C4-2B (cell line): ENCODE results near the gene HOXD4.
A peak's percentile ranks its signal among the peaks of the same experiment; 100 is the strongest.

Experiments used
- H3K27ac ChIP-seq: fragments of 450-650 bp; 2 replicates; pipeline ENCODE4 v1.5.1; 2017
- ZFX ChIP-seq: fragments of 450-650 bp; IDR thresholded peaks from 2 replicates; pipeline ENCODE4 v1.6.1; 2017
- TF ChIP-seq, protein P1 (sequence below): fragments of 450-650 bp; conservative IDR thresholded peaks from 2 replicates; pipeline ENCODE4 v1.5.1; 2017; ENCODE audit warnings: mild to moderate bottlenecking

The HOXD4 gene

DNA sequence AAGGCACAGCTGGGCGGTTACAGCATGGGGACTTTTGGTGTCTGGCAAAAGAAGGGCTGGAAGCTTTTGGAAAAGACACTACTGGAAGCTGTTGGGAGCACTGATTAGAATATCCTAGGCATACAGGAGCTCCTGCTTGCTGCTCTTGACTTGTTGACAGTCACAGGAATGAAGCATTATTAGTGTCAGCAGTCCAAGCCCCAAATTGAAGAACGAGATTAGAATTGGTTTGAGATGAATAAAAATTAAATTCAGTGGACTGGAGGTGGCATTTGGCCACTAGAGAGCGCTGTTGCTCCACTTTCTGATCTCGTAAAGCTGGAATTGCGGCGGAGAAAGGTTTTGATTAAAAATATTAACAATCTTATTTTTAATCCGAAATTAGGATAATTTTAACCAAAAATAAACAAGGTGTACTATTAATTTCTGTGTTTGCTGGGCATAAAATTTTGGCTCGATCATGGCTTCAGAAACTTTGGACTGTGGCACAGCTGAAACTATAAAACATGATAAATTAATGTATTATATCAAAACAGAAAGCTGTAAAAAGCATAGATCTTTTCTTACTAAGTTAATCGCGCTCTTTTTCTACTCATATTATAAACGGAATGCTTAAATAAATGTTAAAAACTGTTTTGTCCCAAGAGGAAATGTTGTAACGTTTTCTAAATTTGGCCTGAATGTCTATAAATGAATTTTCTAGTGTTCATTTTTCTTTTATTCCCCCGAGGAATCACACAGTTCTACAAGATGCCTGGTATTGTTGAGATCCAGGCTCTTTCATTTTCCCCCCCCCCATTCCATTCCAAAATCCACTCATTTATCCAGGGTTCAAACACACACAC, 24.2 kb upstream of the HOXD4 start:
- no peak for TF ChIP-seq ZFX
- TF ChIP-seq, protein P1, sequence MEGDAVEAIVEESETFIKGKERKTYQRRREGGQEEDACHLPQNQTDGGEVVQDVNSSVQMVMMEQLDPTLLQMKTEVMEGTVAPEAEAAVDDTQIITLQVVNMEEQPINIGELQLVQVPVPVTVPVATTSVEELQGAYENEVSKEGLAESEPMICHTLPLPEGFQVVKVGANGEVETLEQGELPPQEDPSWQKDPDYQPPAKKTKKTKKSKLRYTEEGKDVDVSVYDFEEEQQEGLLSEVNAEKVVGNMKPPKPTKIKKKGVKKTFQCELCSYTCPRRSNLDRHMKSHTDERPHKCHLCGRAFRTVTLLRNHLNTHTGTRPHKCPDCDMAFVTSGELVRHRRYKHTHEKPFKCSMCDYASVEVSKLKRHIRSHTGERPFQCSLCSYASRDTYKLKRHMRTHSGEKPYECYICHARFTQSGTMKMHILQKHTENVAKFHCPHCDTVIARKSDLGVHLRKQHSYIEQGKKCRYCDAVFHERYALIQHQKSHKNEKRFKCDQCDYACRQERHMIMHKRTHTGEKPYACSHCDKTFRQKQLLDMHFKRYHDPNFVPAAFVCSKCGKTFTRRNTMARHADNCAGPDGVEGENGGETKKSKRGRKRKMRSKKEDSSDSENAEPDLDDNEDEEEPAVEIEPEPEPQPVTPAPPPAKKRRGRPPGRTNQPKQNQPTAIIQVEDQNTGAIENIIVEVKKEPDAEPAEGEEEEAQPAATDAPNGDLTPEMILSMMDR: peak; percentile 87
- H3K27ac ChIP-seq: no peak overlapping the region

DNA sequence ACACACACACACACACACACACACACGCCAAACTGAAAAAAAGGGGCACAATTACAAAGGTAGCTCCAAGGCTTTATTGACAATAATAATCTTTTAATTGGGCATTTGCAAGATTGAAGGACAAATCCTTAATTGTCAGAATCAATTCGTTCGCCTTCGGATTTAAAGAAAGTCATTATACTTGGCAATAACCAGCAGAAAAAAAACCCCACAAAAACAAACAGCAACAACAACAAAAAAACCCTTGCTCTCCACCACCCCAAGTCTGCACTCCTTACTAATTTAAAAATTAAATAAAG, 23.6 kb upstream of the HOXD4 start:
- no peak overlapping the region for H3K27ac ChIP-seq
- TF ChIP-seq, protein P1: no peak
- no peak for TF ChIP-seq ZFX

DNA sequence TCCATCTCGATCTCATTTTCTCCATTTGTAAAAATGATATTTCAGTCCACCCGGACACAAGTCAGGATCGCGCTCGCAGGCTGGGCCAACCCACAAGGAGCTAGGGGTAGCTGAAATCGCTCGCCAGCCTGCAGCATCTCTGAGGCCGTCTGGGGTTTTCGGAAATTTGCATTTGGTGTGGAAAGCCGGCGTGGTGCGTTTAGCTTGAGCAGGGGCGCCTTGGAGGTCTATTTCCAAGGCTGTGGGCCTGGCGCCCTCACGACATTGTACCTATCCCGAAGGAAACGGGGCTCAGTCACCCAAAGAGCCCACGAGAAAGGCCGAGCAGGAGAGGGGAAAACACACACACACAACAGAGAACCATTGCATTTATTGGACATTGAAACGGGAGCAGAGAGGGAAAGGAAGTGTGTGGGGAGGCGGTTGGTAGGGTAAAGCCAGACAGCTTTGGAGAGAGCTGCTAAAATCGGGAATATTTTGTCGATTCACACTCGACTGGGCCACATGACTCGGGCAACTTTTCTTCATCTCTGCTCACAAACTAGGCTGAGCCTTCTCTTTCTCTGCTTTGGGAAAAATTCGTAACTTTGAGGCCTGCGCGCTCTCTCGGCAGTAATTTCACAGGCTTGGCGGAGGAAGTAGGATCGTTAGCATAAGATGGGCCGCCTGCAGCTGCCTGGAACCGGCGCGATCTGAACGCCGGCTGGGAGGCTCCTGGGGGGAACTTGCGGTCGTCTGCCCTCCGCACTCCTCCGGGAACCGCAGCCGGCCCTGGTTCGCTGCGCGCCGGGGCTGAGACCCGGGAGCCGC, 23.0 kb upstream of the HOXD4 start:
- TF ChIP-seq ZFX: no peak
- TF ChIP-seq, protein P1: no peak
- H3K27ac ChIP-seq: no peak overlapping the region

DNA sequence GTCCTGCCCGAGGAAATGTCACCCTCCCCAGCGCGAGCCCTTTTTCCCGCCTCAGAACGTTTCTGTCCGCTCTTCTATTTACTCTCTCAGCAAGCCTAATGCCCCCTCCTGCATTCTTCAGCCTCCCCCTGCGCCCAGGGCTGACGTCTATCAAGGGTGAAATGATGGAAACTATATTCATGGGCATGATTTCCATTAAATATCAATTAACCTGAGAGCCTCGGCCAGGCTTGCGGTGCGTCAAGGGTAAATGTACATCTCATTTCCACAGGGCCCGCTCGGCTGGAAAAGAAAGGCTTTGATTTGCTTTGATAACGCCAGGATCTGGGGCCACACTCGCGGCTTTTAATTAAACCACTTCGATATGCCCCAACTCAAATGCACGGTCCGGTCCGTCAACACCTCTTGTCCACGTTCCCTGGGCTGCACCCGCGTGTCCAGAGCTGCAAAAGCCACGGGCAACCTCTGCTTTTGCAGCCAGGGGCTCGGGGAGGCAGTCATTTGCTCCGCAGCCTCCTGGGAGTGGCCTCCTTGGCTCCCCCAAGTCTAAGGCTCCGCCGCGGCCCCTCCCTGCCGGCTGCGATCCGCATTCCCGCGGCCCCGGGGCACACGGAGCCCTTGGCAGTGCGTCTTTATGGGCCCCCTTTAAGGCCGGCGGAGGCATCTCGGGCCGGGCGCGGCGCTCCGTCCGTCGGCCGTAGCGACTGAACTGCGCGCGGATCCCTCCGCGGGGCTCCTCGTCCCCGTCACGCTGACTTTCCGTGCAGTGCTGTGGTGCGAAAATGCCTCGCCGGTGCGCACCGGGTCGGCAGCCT, 22.2 kb upstream of the HOXD4 start, which contains the start of gene HOXD8:
HOXD8 (plus strand) TSS at position 724 of the 815 bp plus-strand sequence. CDS start 662 bp downstream, outside the sequence.
- TF ChIP-seq ZFX: no peak
- TF ChIP-seq, protein P1: no peak
- no peak within 1 kb of the TSS for H3K27ac ChIP-seq

DNA sequence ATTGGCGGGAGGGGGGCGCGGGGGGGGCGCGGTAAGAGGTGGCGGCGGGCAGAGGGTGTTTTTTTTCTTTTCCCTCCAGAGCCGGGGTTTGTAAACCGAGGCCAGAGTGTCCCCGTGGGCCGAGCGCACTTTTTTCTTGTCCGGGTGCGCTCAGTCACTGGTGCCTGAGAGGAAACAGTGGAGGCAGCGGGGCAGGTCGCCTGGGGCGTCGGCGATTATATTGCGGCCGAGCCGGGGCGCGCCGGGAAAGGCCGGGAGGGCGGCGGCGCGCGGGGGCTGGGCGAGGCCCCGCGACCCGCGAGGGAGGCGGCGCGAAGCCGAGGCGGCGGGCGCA, 21.6 kb upstream of the HOXD4 start:
- no peak overlapping the region for H3K27ac ChIP-seq
- no peak for TF ChIP-seq ZFX
- TF ChIP-seq, protein P1: no peak

DNA sequence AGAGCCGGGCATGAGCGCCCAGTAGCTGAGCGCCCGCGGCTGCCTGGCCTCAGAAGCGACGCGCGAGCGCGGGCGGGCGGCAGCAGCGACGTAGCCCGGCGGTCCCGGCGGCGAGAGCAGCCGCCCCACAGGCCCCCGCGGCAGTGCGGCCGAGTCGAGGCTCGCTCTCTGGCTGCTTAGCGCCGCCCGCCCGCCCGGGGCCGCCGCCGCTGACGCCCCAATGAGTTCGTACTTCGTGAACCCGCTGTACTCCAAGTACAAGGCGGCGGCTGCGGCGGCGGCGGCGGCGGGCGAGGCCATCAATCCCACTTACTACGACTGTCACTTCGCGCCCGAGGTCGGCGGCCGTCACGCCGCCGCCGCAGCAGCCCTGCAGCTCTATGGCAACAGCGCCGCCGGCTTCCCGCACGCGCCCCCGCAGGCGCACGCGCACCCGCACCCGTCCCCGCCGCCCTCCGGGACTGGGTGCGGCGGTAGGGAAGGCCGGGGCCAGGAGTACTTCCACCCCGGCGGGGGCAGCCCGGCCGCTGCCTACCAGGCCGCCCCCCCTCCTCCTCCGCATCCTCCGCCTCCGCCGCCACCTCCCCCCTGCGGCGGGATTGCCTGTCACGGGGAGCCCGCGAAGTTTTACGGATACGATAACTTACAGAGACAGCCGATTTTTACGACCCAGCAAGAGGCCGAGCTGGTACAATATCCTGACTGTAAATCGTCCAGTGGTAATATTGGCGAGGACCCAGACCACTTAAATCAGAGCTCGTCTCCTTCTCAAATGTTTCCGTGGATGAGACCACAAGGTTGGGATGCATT, 21.0 kb upstream of the HOXD4 start:
- TF ChIP-seq ZFX: no peak
- TF ChIP-seq, protein P1: no peak

More for the DNA sequence above, 21.0 kb upstream of the HOXD4 start:
- no peak overlapping the region for H3K27ac ChIP-seq
